HEK293T (cell line): Measurements from ENCODE around the gene ESPN.
"Not testable (repeated sequence)": the region's sequence is repeated elsewhere in the genome, so short reads cannot be mapped to it uniquely, and the experiment has no call there.

Experiments
- CTCF ChIA-PET: fragments of 350-600 bp; formaldehyde crosslinking; extraction: SDS; loops from one replicate; lab custom pipeline; 2021; ENCODE audit warnings: antibody characterized with exemption, inconsistent platforms; lab: Yijun Ruan, JAX
- POLR2A ChIA-PET: fragments of 350-600 bp; formaldehyde crosslinking; extraction: SDS; loops from one replicate; lab custom pipeline; 2020; ENCODE audit warnings: antibody characterized with exemption, inconsistent platforms; lab: Yijun Ruan, JAX
- DNase-seq: peaks from one replicate; pipeline ENCODE4 v3.0.0; 2012; ENCODE audit warnings: mixed read lengths; ENCODE audit errors: extremely low spot score
- ARNT ChIP-seq: fragments of 450-650 bp; IDR thresholded peaks from 2 replicates; pipeline ENCODE4 v1.6.1; 2017; ENCODE audit warnings: mild to moderate bottlenecking
- BHLHE40 ChIP-seq: fragments of 450-650 bp; IDR thresholded peaks from 2 replicates; pipeline ENCODE4 v1.6.1; 2016; ENCODE audit warnings: mild to moderate bottlenecking, moderate library complexity, borderline replicate concordance
- CTBP1 ChIP-seq: fragments of 450-650 bp; IDR thresholded peaks from 2 replicates; pipeline ENCODE4 v1.6.1; 2016; ENCODE audit warnings: borderline replicate concordance
- ELF4 ChIP-seq: fragments of 450-650 bp; IDR thresholded peaks from 2 replicates; pipeline ENCODE4 v1.6.1; 2017; ENCODE audit warnings: antibody characterized with exemption
- FOXA1 ChIP-seq: fragments of 450-650 bp; IDR thresholded peaks from 2 replicates; pipeline ENCODE4 v1.6.1; 2016; ENCODE audit warnings: mild to moderate bottlenecking
- FOXK2 ChIP-seq: fragments of 450-650 bp; IDR thresholded peaks from 2 replicates; pipeline ENCODE4 v1.6.1; 2016; ENCODE audit warnings: mild to moderate bottlenecking
- FOXM1 ChIP-seq: fragments of 450-650 bp; IDR thresholded peaks from 2 replicates; pipeline ENCODE4 v1.6.1; 2017; ENCODE audit warnings: mild to moderate bottlenecking, borderline replicate concordance
- HDGF ChIP-seq: fragments of 450-650 bp; IDR thresholded peaks from 2 replicates; pipeline ENCODE4 v1.6.1; 2017; ENCODE audit warnings: antibody characterized with exemption, borderline replicate concordance
- L3MBTL2 ChIP-seq: fragments of 450-650 bp; conservative IDR thresholded peaks from 2 replicates; pipeline ENCODE4 v1.6.1; 2016; ENCODE audit warnings: mild to moderate bottlenecking
- LEF1 ChIP-seq: fragments of 450-650 bp; IDR thresholded peaks from 2 replicates; pipeline ENCODE4 v1.6.1; 2017; ENCODE audit warnings: mild to moderate bottlenecking, borderline replicate concordance
- NFRKB ChIP-seq: fragments of 450-650 bp; IDR thresholded peaks from 2 replicates; pipeline ENCODE4 v1.6.1; 2016; ENCODE audit warnings: mild to moderate bottlenecking, moderate library complexity
- PKNOX1 ChIP-seq: fragments of 450-650 bp; IDR thresholded peaks from 2 replicates; pipeline ENCODE4 v1.6.1; 2016
- SP1 ChIP-seq: fragments of 450-650 bp; IDR thresholded peaks from 2 replicates; pipeline ENCODE4 v1.6.1; 2017
- SUZ12 ChIP-seq: fragments of 450-650 bp; IDR thresholded peaks from 2 replicates; pipeline ENCODE4 v1.6.1; 2016; ENCODE audit warnings: mild to moderate bottlenecking
- TARDBP ChIP-seq: fragments of 450-650 bp; IDR thresholded peaks from 2 replicates; pipeline ENCODE4 v1.6.1; 2016
- ZNF384 ChIP-seq: fragments of 450-650 bp; IDR thresholded peaks from 2 replicates; pipeline ENCODE4 v1.6.1; 2016

Gene ESPN

GRCh38 chr1:6447818-6448748, 23.5 kb downstream of the ESPN start:
- TF ChIP-seq HDGF: no peak
- no peak for TF ChIP-seq FOXM1
- TF ChIP-seq NFRKB: no peak
- TF ChIP-seq SP1: no peak
- no peak for TF ChIP-seq ELF4
- no peak for TF ChIP-seq BHLHE40
- TF ChIP-seq ZNF384: no peak
- TF ChIP-seq FOXA1: no peak
- TF ChIP-seq CTBP1: no peak
- no peak for TF ChIP-seq ARNT
- no peak for TF ChIP-seq FOXK2
- no peak for TF ChIP-seq L3MBTL2
- TF ChIP-seq TARDBP: no peak
- ChIA-PET POLR2A (no interaction called here), CTCF (interaction anchor here (0.6 to 2.7 kb wide), 5 partner anchors 8 to 112 kb away, joined by 3 to 18 read pairs (median 4); no protein-coding TSS in a partner anchor)
- no peak for DNase-seq

GRCh38 chr1:6448749-6449631, 24.4 kb downstream of the ESPN start:
- POLR2A ChIA-PET: interaction anchor here (1.2 kb wide), 1 partner anchor 213 kb away, joined by 4 read pairs; the partner anchor contains the start of gene ICMT
- TF ChIP-seq L3MBTL2 (no peak), PKNOX1 (no peak)
- CTCF ChIA-PET: interaction anchor here (0.6 to 2.7 kb wide), 6 partner anchors 9 to 113 kb away, joined by 3 to 18 read pairs (median 4); no protein-coding TSS in a partner anchor
- no peak for DNase-seq

GRCh38 chr1:6450005-6450450, 25.5 kb downstream of the ESPN start:
- DNase-seq: no peak
- ChIA-PET CTCF (interaction anchor here (1.0 to 2.7 kb wide), 3 partner anchors 10 to 27 kb away, joined by 3 to 18 read pairs (median 5); no protein-coding TSS in a partner anchor), POLR2A (interaction anchor here (1.2 kb wide), 1 partner anchor 214 kb away, joined by 4 read pairs; the partner anchor contains the start of gene ICMT)
- TF ChIP-seq CTBP1 (no peak), L3MBTL2 (no peak), FOXM1 (no peak), HDGF (no peak), ZNF384 (no peak), ARNT (no peak), TARDBP (no peak), SP1 (no peak), NFRKB (no peak), PKNOX1 (no peak), LEF1 (no peak), ELF4 (no peak), BHLHE40 (no peak), FOXA1 (no peak), FOXK2 (no peak), SUZ12 (no peak)

GRCh38 chr1:6450486-6450885, 25.9 kb downstream of the ESPN start:
- DNase-seq, POLR2A ChIA-PET: not testable (repeated sequence)
- CTCF ChIA-PET: interaction anchor here (1.0 to 1.6 kb wide), 2 partner anchors 10 to 27 kb away, joined by 3 to 5 read pairs; no protein-coding TSS in a partner anchor

GRCh38 chr1:6450943-6451373, 26.4 kb downstream of the ESPN start:
- TF ChIP-seq LEF1 (no peak), BHLHE40 (no peak), L3MBTL2 (no peak), ZNF384 (no peak), FOXM1 (no peak), TARDBP (no peak), SP1 (no peak)
- POLR2A ChIA-PET: no interaction called here
- no peak for DNase-seq
- CTCF ChIA-PET: interaction anchor here (1.0 kb wide), 1 partner anchor 11 kb away, joined by 3 read pairs; no protein-coding TSS in a partner anchor

- CTCF ChIA-PET, POLR2A ChIA-PET, DNase-seq: not testable (repeated sequence)
Measured at GRCh38 chr1:6453895-6454855, 29.6 kb downstream of the ESPN start.
